ENCODE measurements around the gene HDC.

The HDC gene

DNA sequence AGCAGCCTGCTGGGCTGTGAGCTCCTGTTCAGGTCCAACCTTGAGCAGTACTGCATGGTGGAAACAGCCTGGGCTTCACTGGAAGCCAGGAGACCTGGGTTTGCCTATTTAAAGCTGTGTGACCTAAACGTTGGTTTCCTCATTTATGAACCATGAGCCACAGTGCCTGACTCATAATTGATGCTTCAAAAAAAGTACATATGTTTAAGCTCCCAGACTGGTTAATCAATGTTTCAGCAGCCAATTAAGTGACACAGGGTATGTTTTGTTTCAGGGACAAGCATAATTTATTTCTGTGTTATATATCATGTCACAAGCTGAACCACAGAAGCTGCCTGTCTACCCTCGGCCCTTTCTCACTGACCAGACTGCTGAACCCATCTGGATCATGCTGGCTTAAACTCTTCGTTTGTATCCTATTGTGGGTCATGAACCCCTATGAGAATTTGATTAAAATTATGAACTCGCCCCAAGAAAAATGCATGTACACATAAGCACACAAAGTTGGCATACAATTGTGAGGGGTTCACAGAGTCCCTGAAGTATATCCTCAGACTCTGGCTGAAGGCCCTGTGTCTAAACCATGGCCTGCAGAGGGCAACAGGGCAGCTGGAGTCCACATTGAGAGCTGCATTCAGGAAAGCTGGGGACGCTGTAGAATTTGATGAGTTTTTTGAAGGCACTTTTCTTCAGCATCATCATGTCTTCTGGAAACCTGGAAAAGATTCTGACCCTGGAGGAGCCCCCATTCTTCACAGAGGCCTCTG is 23.7 kb downstream of the HDC start:
- ChIA-PET POLR2A (no interaction called here), CTCF (no interaction called here)
- no peak for DNase-seq (ENCODE audit: extremely low spot score)
- TF ChIP-seq BHLHE40 (IDR thresholded peaks at IDR 0.05; ENCODE audit: borderline replicate concordance) (no peak), SUZ12 (IDR thresholded peaks at IDR 0.05) (no peak), FOXM1 (IDR thresholded peaks at IDR 0.05; ENCODE audit: borderline replicate concordance) (no peak), FOXK2 (IDR thresholded peaks at IDR 0.05) (no peak), SP1 (IDR thresholded peaks at IDR 0.05) (no peak)

DNA sequence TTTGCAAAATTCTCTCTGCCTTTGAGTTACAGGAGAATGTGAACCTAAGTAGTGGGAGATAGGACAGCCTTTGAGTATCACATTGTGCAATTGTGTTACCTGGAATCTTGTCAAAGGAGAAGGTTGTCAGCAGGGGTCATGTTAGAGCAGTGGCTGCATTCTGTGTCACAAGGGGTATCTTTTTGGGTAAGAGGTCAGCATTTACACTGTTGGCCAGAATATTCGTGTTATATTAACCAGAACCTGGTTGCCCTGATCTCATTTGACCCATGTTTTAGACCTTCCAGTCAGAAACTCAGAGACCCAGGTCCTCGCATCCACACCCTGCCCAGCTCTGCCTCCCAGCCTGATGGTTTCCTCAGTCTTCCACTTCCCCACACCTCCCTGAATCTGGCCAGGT is 27.3 kb downstream of the HDC start:
- POLR2A ChIA-PET: no interaction called here
- TF ChIP-seq FOXK2 (IDR thresholded peaks at IDR 0.05): no peak
- no peak for TF ChIP-seq CTBP1 (IDR thresholded peaks at IDR 0.05; ENCODE audit: borderline replicate concordance)
- no peak for DNase-seq (ENCODE audit: extremely low spot score)
- CTCF ChIA-PET: no interaction called here

DNA sequence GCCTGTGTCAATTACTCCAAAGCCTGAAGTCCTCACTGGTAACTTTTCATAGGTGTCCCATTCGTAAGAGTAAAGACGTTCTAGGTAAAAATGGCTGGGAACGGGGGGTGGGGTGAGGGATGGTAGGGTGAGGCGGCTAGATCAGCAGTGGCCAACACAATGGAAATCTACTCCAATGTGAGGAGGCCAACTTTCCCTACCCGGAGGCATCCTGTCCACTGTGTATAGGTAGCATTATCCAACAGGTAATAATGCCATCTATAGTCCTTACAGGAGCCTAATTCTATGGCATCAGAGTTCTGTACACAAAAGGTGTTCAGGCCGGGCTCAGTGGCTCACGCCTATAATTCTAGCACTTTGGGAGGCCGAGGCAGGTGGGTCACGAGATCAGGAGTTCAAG is 29.1 kb downstream of the HDC start:
- ChIA-PET POLR2A (no interaction called here), CTCF (no interaction called here)
- TF ChIP-seq BHLHE40 (IDR thresholded peaks at IDR 0.05; ENCODE audit: borderline replicate concordance) (no peak), FOXA1 (IDR thresholded peaks at IDR 0.05) (no peak), CTBP1 (IDR thresholded peaks at IDR 0.05; ENCODE audit: borderline replicate concordance) (no peak), NFRKB (IDR thresholded peaks at IDR 0.05) (no peak), SUZ12 (IDR thresholded peaks at IDR 0.05) (no peak), ELF4 (IDR thresholded peaks at IDR 0.05) (no peak), FOXM1 (IDR thresholded peaks at IDR 0.05; ENCODE audit: borderline replicate concordance) (no peak), LEF1 (IDR thresholded peaks at IDR 0.05; ENCODE audit: borderline replicate concordance) (no peak), ARNT (IDR thresholded peaks at IDR 0.05) (no peak), L3MBTL2 (conservative IDR thresholded peaks at IDR 0.05) (no peak), HDGF (IDR thresholded peaks at IDR 0.05; ENCODE audit: borderline replicate concordance) (no peak), SP1 (IDR thresholded peaks at IDR 0.05) (no peak), TARDBP (IDR thresholded peaks at IDR 0.05) (no peak), ZNF384 (IDR thresholded peaks at IDR 0.05) (no peak), FOXK2 (IDR thresholded peaks at IDR 0.05) (no peak)
- TF ChIP-seq, protein P1, sequence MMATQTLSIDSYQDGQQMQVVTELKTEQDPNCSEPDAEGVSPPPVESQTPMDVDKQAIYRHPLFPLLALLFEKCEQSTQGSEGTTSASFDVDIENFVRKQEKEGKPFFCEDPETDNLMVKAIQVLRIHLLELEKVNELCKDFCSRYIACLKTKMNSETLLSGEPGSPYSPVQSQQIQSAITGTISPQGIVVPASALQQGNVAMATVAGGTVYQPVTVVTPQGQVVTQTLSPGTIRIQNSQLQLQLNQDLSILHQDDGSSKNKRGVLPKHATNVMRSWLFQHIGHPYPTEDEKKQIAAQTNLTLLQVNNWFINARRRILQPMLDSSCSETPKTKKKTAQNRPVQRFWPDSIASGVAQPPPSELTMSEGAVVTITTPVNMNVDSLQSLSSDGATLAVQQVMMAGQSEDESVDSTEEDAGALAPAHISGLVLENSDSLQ (IDR thresholded peaks at IDR 0.05): no peak
- DNase-seq (ENCODE audit: extremely low spot score): no peak

DNA sequence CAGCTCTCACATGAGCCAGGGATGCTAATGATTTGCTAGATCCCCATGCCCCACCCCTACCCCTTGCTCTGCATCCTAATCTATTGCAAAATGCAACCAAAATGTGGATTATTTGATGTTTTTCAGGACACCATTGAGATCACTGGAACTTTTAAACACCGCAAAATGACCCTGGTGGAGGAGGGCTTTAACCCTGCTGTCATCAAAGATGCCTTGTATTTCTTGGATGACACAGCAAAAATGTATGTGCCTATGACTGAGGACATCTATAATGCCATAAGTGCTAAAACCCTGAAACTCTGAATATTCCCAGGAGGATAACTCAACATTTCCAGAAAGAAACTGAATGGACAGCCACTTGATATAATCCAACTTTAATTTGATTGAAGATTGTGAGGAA is 29.7 kb downstream of the HDC start:
- CTCF ChIA-PET: no interaction called here
- POLR2A ChIA-PET: no interaction called here
- TF ChIP-seq ELF4 (IDR thresholded peaks at IDR 0.05): no peak
- no peak for TF ChIP-seq CTBP1 (IDR thresholded peaks at IDR 0.05; ENCODE audit: borderline replicate concordance)
- TF ChIP-seq SUZ12 (IDR thresholded peaks at IDR 0.05): no peak
- TF ChIP-seq FOXK2 (IDR thresholded peaks at IDR 0.05): no peak
- no peak for TF ChIP-seq BHLHE40 (IDR thresholded peaks at IDR 0.05; ENCODE audit: borderline replicate concordance)
- no peak for TF ChIP-seq SP1 (IDR thresholded peaks at IDR 0.05)
- no peak for TF ChIP-seq ZNF384 (IDR thresholded peaks at IDR 0.05)
- TF ChIP-seq, protein P1 (IDR thresholded peaks at IDR 0.05): no peak
- TF ChIP-seq LEF1 (IDR thresholded peaks at IDR 0.05; ENCODE audit: borderline replicate concordance): no peak

DNA sequence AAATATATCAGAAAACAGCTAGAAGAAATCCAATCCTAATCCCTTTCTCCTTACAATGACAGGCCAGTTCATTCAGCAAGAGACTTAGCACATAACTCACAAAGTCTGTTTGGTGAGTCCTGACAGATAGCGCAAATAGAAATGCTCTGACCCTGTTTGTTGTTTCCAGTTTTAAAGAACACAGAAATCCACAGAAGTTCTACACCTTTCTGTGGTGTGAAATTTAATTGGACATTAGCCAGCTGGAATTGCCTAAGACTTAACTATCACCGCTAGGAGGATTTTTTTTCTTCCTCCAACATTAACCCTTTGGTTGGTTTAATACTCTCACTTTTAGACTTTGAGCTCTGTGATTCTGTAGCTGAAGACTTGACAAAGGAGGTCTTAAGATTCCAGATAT is 30.8 kb downstream of the HDC start:
- POLR2A ChIA-PET: no interaction called here
- CTCF ChIA-PET: no interaction called here
- DNase-seq (ENCODE audit: extremely low spot score): no peak
- TF ChIP-seq ZNF384 (IDR thresholded peaks at IDR 0.05) (no peak), ELF4 (IDR thresholded peaks at IDR 0.05) (no peak)

More for the DNA sequence above, 29.7 kb downstream of the HDC start:
- DNase-seq (ENCODE audit: extremely low spot score): no peak

DNA sequence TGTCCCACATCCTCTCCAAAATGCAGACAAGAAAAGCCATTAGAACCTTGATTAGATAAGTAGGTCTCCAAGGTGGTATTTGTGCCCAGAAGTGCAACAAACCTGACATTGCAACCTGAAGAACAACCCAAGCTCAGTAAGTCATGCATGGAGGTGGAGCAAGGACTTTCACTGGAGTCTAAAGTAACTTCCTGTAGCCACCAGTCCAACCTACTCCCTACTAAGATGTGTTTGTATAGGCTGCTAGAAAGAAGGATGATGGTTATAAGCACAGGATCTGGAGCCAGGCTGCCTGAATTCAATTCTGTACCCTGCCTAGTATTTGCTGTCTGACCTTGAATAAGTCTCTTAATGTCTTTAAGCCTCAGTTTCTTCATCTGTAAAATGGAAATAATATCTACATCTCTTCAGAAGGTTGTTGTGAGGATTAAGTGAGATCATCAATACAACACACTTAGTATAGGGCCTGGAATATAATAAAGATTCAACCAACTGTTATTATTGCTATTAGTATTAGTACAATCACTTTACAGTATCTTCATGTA is 32.3 kb downstream of the HDC start:
- ChIA-PET CTCF (no interaction called here), POLR2A (no interaction called here)
- no peak for DNase-seq (ENCODE audit: extremely low spot score)
- no peak for TF ChIP-seq FOXA1 (IDR thresholded peaks at IDR 0.05)
- TF ChIP-seq SUZ12 (IDR thresholded peaks at IDR 0.05): no peak
- no peak for TF ChIP-seq ZNF384 (IDR thresholded peaks at IDR 0.05)
- TF ChIP-seq ARNT (IDR thresholded peaks at IDR 0.05): no peak
- TF ChIP-seq, protein P1 (IDR thresholded peaks at IDR 0.05): no peak
- no peak for TF ChIP-seq BHLHE40 (IDR thresholded peaks at IDR 0.05; ENCODE audit: borderline replicate concordance)
- no peak for TF ChIP-seq LEF1 (IDR thresholded peaks at IDR 0.05; ENCODE audit: borderline replicate concordance)
- TF ChIP-seq CTBP1 (IDR thresholded peaks at IDR 0.05; ENCODE audit: borderline replicate concordance): no peak

DNA sequence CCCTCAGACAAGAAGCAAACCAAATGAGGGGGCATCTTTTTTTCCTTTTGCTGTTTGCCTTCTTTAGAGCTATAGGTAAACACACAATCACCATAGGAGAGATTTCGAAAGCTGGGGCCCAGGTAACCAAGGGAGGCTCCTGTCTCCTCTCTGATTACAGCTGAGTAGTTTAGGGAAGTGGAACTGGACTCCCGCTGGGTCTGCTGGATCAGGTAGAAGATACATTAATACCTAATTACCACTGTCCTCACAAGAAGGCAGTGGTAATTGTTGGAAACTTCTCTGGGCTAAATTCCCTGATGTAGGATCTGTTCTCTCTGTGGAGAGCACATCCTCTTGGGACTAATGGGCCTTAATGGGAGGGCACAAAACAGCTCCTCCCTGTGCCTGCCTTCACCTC is 32.7 kb downstream of the HDC start:
- DNase-seq (ENCODE audit: extremely low spot score): no peak
- POLR2A ChIA-PET: no interaction called here
- no peak for TF ChIP-seq SP1 (IDR thresholded peaks at IDR 0.05)
- TF ChIP-seq HDGF (IDR thresholded peaks at IDR 0.05; ENCODE audit: borderline replicate concordance): no peak
- TF ChIP-seq, protein P1 (IDR thresholded peaks at IDR 0.05): no peak
- no peak for TF ChIP-seq L3MBTL2 (conservative IDR thresholded peaks at IDR 0.05)
- no peak for TF ChIP-seq NFRKB (IDR thresholded peaks at IDR 0.05)
- no peak for TF ChIP-seq LEF1 (IDR thresholded peaks at IDR 0.05; ENCODE audit: borderline replicate concordance)
- TF ChIP-seq ARNT (IDR thresholded peaks at IDR 0.05): no peak
- no peak for TF ChIP-seq FOXM1 (IDR thresholded peaks at IDR 0.05; ENCODE audit: borderline replicate concordance)
- TF ChIP-seq FOXK2 (IDR thresholded peaks at IDR 0.05): no peak
- CTCF ChIA-PET: no interaction called here
